ENCODE results near the gene INTS12. TPM values are rescaled to one million over a fixed set of nuclear protein-coding genes. Genes with fewer than 3 reads are reported as not detected.

The INTS12 gene
- polyA plus RNA-seq, 1 donor (not counting 4 experiments of a cell fraction or from before 2014, with no cell fraction given): 39.8 TPM

GRCh38 chr4:105661028-105661427 lies 47.5 kb downstream of the INTS12 start:
- FAIRE-seq (no peak), DNase-seq (ENCODE audit: low read depth, low spot score) (no peak)
- H4K20me1 ChIP-seq (ENCODE audit: control insufficient read depth, extremely low read depth, insufficient read depth, low read length): no peaks in the 10 kb centered on the region
- H3K36me3 ChIP-seq (ENCODE audit: control insufficient read depth in 2 of 2, extremely low read depth in 1 of 2, insufficient read depth in 2 of 2, low read length in 2 of 2): no peaks in the 10 kb centered on the region
- H3K4me2 ChIP-seq (ENCODE audit: control insufficient read depth, extremely low read depth, insufficient read depth, low read depth, low read length): no peak overlapping the region
- no peaks in the 10 kb centered on the region for H3K27me3 ChIP-seq (ENCODE audit: control insufficient read depth, extremely low read depth, insufficient read depth, low read length)
- H2AFZ ChIP-seq (ENCODE audit: control insufficient read depth, low read length): no peak overlapping the region
- H3K4me1 ChIP-seq (ENCODE audit: control insufficient read depth, extremely low read depth, insufficient read depth, low read length): peaks cover 10% of the 10 kb centered on the region
- H3K9me1 ChIP-seq (ENCODE audit: control insufficient read depth, extremely low read depth, insufficient read depth, low read length): no peaks in the 10 kb centered on the region
- no peaks in the 10 kb centered on the region for H3K79me2 ChIP-seq (ENCODE audit: control insufficient read depth, insufficient read depth, low read length)
- H3K9ac ChIP-seq (ENCODE audit: control insufficient read depth, extremely low read depth, insufficient read depth, low read length): no peak overlapping the region
- dilution Hi-C loops (cut with MboI; ENCODE audit: extremely low pct_ligation_motif_present, low sequenced_read_pairs): no loop called here
- no peak overlapping the region for H3K27ac ChIP-seq (ENCODE audit: control insufficient read depth, insufficient read depth, low read length)
- TF ChIP-seq CTCF (optimal IDR thresholded peaks at IDR 0.05 in 1 of 3, IDR thresholded peaks at IDR 0.05 in 1 of 3, conservative IDR thresholded peaks at IDR 0.05 in 1 of 3; ENCODE audit: extremely low read depth in 1 of 3, insufficient read depth in 2 of 3, low read length in 3 of 3) (no peak), EZH2 (IDR thresholded peaks at IDR 0.05; ENCODE audit: low read length) (no peak)
- H3K4me3 ChIP-seq (ENCODE audit: control insufficient read depth in 2 of 3, extremely low read depth in 1 of 3, insufficient read depth in 2 of 3, low read depth in 1 of 3, low read length in 3 of 3): no peak overlapping the region
- no peaks in the 10 kb centered on the region for H3K9me3 ChIP-seq (ENCODE audit: control insufficient read depth, low read depth, low read length)

DNA sequence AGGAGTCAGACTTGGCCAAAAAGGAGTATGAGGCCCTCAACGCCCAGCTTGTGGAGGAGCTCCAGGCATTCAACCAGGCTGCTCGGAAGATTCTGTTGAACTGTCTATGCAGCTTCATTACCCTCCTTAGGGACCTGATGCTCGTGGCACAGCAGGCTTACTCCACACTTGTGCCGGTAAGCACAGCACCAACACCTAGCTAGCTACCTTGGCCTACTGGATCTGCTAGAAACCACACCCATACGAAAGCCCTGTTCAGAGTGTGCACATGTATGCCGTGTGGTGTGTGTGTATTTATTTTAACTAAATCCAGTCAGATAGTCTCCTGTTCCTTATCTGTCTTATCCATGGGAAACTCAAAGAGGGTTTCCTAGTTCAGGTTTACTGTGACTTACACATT lies 49.3 kb downstream of the INTS12 start:
- Histone ChIP-seq H3K4me2 (ENCODE audit: control insufficient read depth, extremely low read depth, insufficient read depth, low read depth, low read length) (no peak overlapping the region), H3K9me3 (ENCODE audit: control insufficient read depth, low read depth, low read length) (no peaks in the 10 kb centered on the region), H3K27ac (ENCODE audit: control insufficient read depth, insufficient read depth, low read length) (no peak overlapping the region), H3K79me2 (ENCODE audit: control insufficient read depth, insufficient read depth, low read length) (no peaks in the 10 kb centered on the region), H4K20me1 (ENCODE audit: control insufficient read depth, extremely low read depth, insufficient read depth, low read length) (no peaks in the 10 kb centered on the region), H3K27me3 (ENCODE audit: control insufficient read depth, extremely low read depth, insufficient read depth, low read length) (no peaks in the 10 kb centered on the region), H3K9ac (ENCODE audit: control insufficient read depth, extremely low read depth, insufficient read depth, low read length) (no peak overlapping the region), H3K36me3 (ENCODE audit: control insufficient read depth in 2 of 2, extremely low read depth in 1 of 2, insufficient read depth in 2 of 2, low read length in 2 of 2) (no peaks in the 10 kb centered on the region), H3K4me1 (ENCODE audit: control insufficient read depth, extremely low read depth, insufficient read depth, low read length) (peaks cover 10% of the 10 kb centered on the region), H2AFZ (ENCODE audit: control insufficient read depth, low read length) (no peak overlapping the region), H3K4me3 (ENCODE audit: control insufficient read depth in 2 of 3, extremely low read depth in 1 of 3, insufficient read depth in 2 of 3, low read depth in 1 of 3, low read length in 3 of 3) (no peak overlapping the region), H3K9me1 (ENCODE audit: control insufficient read depth, extremely low read depth, insufficient read depth, low read length) (no peaks in the 10 kb centered on the region)
- DNase-seq (ENCODE audit: low read depth, low spot score) (no peak), FAIRE-seq (no peak)
- TF ChIP-seq EZH2 (IDR thresholded peaks at IDR 0.05; ENCODE audit: low read length) (no peak), CTCF (optimal IDR thresholded peaks at IDR 0.05 in 1 of 3, IDR thresholded peaks at IDR 0.05 in 1 of 3, conservative IDR thresholded peaks at IDR 0.05 in 1 of 3; ENCODE audit: extremely low read depth in 1 of 3, insufficient read depth in 2 of 3, low read length in 3 of 3) (no peak)
- dilution Hi-C loops (cut with MboI; ENCODE audit: extremely low pct_ligation_motif_present, low sequenced_read_pairs): no loop called here

All from keratinocyte (primary cell).